Mucosa of gallbladder (tissue), 1 donor: ENCODE measurements around the gene PIKFYVE. TPM values are rescaled to one million over a fixed set of nuclear protein-coding genes. Genes with fewer than 3 reads are reported as not detected.
"Not testable (repeated sequence)": the region's sequence is repeated elsewhere in the genome, so short reads cannot be mapped to it uniquely, and the experiment has no call there.

ENCODE experiments used
- DNase-seq: peaks from one replicate; pipeline ENCODE4 v3.0.0-alpha.2; 2020; ENCODE audit warnings: low spot score
- total RNA-seq: library from RNA; stranded (reverse); gene quantifications from one replicate; pipeline ENCODE4 v1.2.1, GENCODE V29; 2021
- donor health status: DM: no; HTN: no; CAD: no.

Gene PIKFYVE
- total RNA-seq, 1 donor from 2014 or later, result 23.3 TPM

GRCh38 chr2:208255557-208256106, 10.4 kb upstream of the PIKFYVE start:
- DNase-seq, result no peak

DNA sequence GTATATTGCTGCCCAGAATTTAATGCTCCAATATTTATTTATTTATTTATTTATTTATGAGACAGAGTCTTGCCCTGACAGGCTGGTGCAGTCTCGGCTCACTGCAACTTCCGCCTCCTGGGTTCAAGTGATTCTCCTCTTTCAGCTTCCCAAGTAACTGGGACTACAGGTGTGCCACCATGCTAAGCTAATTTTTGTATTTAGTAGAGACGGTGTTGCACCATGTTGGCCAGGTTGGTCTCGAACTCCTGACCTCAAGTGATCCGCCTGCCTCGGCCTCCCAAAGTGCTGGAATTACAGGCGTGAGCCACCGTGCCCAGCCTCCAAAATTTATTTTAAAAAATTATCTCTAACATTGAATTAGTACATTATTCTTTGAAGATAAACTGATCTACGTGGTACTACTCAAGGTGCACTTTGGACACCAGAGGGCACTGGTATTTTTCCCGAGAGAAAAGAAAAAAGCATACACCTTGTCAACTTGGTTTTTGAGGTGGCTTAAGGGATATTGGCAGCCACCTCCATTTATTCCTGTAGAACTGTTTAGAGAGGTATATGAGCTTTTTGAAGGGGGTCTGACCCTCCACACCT, 9.8 kb upstream of the PIKFYVE start:
- no peak for DNase-seq

DNA sequence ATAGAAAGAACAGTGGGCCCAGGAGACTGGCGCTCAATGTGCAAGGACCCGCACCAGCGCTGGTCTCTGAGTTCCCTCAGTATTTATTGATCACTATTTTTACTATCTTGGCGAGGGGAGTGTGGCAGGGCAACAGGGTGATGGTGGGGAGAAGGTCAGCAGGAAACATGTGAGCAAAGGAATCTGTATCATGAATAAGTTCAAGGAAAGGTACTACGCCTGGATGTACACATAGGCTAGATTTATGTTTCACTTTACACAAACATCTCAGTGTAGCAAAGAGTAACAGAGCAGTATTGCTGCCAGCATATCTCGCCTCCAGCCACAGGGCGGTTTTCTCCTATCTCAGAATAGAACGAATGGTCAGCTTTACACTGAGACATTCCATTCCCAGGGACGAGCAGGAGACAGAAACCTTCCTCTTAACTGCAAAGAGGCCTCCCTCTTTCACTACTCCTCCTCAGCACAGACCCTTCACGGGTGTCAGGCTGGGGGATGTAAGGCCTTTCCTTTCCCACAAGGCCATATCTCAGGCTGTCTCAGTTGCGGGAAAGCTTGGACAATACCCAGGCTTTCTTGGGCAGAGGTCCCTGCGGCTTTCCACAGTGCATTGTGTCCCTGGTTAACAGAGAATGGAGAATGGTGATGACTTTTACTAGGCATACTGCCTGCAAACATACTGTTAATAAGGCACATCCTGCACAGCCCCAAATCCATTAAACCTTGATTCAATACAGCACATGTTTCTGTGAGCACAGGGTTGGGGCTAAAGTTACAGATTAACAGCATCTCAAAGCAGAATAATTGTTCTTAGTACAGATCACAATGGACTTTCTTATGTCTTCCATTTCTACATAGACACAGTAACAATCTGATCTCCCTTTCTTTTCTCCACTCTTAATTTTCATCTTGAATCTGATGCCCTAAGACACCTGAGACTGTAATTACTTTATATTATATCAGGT, 8.9 kb upstream of the PIKFYVE start:
- DNase-seq, result peak; percentile 16

GRCh38 chr2:208265371-208265800, 669 bp upstream of the PIKFYVE start:
- DNase-seq, result peak; percentile 15

DNA sequence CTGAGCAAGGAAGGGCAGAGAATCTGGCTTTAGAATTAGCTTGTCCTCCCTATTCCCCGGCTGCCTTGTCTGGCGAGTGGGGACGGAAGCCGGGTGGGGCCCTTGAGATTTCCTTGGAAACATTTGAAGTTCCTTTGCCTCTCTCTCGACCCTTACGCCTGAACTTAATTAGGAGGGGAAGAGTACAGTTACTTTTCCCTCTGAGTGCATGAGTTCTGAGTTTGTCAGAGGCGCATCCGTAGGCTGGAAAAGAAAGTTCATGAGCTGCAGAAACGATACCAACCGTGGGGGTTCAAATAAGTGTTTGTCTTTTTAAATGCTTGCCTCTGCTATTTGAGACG, 468 bp downstream of the PIKFYVE start:
- no peak for DNase-seq

- DNase-seq, result no peak
These were observed 881 bp downstream of the PIKFYVE start for GRCh38 chr2:208266936-208267335.

GRCh38 chr2:208267526-208267925, 1.5 kb downstream of the PIKFYVE start:
- not testable (repeated sequence) for DNase-seq

GRCh38 chr2:208268156-208268952, 2.3 kb downstream of the PIKFYVE start:
- no peak for DNase-seq

DNA sequence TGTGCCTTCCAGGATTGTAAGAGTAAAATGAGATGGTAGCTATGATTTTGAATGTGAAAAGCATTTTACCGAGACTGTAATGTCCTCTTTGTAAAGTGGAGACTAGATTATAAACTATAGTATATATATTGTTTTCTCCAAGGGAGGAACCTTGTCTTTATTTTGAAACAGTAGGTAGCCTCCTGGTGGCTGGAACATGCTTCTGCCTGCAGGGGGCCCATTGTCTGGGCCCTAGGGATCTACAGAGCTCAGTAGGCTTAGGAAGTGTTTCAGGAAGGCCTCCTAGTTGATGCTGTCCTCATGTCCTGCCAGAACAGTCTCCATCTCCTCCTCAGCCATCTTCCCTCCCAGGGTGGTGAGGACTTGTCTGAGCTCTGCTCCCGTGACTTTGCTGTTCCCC, 3.0 kb downstream of the PIKFYVE start:
- DNase-seq, result no peak

- DNase-seq, result no peak
These were observed 8.7 kb downstream of the PIKFYVE start for GRCh38 chr2:208274748-208275147.

GRCh38 chr2:208278549-208278948, 12.5 kb downstream of the PIKFYVE start:
- DNase-seq, result no peak

DNA sequence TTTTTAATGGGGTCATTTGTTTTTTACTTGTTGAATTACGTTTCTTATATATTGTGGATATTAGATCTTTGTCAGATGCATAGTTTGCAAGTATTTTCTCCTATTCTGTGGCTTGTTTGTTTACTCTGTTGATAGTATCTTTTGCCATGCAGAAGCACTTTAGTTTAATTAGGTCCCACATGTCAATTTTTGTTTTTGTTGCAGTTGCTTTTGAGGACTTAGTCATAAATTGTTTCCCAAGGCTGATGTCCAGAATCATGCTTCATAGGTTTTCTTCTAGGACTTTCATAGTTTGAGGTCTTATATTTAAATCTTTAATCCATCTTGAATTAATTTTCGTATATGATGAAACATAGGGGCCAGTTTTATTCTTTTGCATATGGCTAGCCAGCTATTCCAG, 13.2 kb downstream of the PIKFYVE start:
- no peak for DNase-seq

- no peak for DNase-seq
These were observed 14.2 kb downstream of the PIKFYVE start for GRCh38 chr2:208280234-208280633.

DNA sequence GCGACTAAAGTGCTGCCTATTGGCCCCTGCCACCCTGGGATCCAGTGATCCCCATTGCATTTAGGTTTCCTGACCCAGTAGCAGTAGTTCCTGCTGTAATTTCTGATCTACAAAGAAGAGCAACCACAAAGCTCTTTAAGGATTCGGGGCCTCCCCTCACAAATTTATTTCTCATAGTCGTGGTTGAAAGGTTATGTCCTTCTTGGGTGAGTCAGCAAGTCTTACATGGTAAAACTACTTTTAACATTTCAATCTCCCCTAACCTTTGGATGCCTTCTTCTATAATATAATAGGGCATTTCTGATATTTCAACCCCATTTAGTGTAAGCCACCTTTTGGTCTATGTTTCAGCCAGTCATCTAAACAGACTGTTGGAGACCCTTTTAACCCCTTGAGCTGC, 14.9 kb downstream of the PIKFYVE start:
- no peak for DNase-seq

DNA sequence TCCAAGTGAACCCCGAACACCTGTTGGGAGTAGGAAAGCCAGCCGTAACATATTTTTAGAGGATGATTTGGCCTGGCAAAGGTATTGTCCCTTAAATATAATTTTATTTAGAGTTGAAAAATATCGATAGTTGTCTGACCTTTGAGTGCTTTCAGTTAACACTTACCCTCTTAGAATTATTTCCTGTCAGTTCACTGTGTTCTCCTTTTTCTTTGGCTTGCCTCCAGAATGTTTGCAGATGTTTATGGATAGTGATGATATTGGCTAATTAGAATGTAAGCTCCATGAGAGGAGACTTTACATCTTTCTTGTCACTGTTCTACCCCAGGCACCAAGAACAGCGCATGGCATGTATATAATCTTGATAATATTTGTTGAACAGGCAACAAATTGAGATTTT, 19.8 kb downstream of the PIKFYVE start:
- no peak for DNase-seq

GRCh38 chr2:208294482-208295024, 28.5 kb downstream of the PIKFYVE start:
- DNase-seq, result no peak

- no peak for DNase-seq
These were observed 29.8 kb downstream of the PIKFYVE start for GRCh38 chr2:208295834-208296233.

DNA sequence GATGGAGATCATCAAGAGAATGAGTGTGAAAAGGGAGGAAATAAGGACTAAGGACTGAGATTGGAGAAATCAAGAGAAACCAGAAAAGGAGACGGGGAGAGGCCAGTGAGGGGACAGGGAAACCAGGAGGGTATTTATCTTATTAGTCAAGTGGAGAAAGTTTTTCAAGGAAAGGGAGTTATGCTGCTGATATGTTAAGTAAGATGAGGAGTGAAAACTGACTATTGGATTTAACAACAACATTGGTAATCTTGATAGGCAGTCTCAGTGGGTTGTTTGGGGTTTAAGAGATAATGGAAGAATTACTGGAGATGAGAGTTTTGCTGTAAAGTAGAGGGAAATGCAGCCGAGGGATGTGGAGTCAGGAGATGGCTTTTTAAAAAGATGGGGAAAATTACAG, 30.6 kb downstream of the PIKFYVE start:
- no peak for DNase-seq

- no peak for DNase-seq
These were observed 31.9 kb downstream of the PIKFYVE start for GRCh38 chr2:208297961-208298360.

- DNase-seq, result no peak
These were observed 35.0 kb downstream of the PIKFYVE start for GRCh38 chr2:208300847-208301618.

- no peak for DNase-seq
These were observed 38.1 kb downstream of the PIKFYVE start for GRCh38 chr2:208304157-208304556.
